ENCODE data around the gene TSC1. TPM values are rescaled to one million over a fixed set of nuclear protein-coding genes. Genes with fewer than 3 reads are reported as not detected.

TSC1 gene
- total RNA-seq, 2 experiments from 2014 or later: 50.0 to 51.9 TPM

DNA sequence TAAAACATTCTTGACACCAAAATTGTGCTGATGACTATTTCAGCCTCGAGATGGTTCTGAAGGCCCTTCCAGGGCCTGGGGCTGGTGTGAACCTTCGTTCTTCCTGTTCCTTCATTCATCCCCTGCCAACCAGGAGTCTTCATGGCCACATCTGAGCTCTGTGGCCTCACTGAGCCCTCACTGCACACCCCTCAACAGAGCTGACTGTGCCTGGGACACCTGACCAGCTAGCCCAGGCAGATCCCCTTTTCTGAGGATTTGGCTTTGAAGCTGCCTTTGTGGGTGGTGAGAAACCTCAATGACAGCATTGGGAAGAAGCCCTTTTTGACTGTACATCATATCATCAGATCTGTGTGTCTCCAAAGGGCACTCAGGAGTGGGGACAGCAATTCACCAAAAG is 80.1 kb downstream of the TSC1 start:
- Histone ChIP-seq H3K4me1 (ENCODE audit: insufficient read depth, low read length) (no peaks in the 10 kb centered on the region), H3K9me3 (ENCODE audit: control insufficient read depth in 1 of 2, insufficient read depth in 1 of 2, low read length in 2 of 2) (no peaks in the 10 kb centered on the region), H3K27ac (ENCODE audit: low read depth in 1 of 2, low read length in 2 of 2) (no peak overlapping the region), H3K36me3 (ENCODE audit: insufficient read depth, low read length) (no peaks in the 10 kb centered on the region), H3K4me3 (ENCODE audit: low read length) (no peak overlapping the region), H3K27me3 (ENCODE audit: control insufficient read depth in 1 of 2, insufficient read depth in 2 of 2, low read length in 2 of 2) (peaks cover 0 to 2% of the 10 kb centered on the region in 2 experiments)
- no peaks in the 10 kb centered on the region for H3K9me3 Mint-ChIP-seq
- H3K36me3 Mint-ChIP-seq (ENCODE audit: low read depth): no peaks in the 10 kb centered on the region
- ChIA-PET POLR2A (no interaction called here), CTCF (no interaction called here)
- ATAC-seq (ENCODE audit: poor library complexity) (no peak), DNase-seq (no peak)
- H3K27ac Mint-ChIP-seq: no peak overlapping the region
- H3K4me1 Mint-ChIP-seq (ENCODE audit: low read depth): no peaks in the 10 kb centered on the region
- intact Hi-C loops (cut with DNase I, micrococcal nuclease): no loop called here
- no peaks in the 10 kb centered on the region for H3K27me3 Mint-ChIP-seq
- no peak overlapping the region for H3K4me3 Mint-ChIP-seq
- TF ChIP-seq, protein P1, sequence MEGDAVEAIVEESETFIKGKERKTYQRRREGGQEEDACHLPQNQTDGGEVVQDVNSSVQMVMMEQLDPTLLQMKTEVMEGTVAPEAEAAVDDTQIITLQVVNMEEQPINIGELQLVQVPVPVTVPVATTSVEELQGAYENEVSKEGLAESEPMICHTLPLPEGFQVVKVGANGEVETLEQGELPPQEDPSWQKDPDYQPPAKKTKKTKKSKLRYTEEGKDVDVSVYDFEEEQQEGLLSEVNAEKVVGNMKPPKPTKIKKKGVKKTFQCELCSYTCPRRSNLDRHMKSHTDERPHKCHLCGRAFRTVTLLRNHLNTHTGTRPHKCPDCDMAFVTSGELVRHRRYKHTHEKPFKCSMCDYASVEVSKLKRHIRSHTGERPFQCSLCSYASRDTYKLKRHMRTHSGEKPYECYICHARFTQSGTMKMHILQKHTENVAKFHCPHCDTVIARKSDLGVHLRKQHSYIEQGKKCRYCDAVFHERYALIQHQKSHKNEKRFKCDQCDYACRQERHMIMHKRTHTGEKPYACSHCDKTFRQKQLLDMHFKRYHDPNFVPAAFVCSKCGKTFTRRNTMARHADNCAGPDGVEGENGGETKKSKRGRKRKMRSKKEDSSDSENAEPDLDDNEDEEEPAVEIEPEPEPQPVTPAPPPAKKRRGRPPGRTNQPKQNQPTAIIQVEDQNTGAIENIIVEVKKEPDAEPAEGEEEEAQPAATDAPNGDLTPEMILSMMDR (IDR thresholded peaks at IDR 0.05): no peak

DNA sequence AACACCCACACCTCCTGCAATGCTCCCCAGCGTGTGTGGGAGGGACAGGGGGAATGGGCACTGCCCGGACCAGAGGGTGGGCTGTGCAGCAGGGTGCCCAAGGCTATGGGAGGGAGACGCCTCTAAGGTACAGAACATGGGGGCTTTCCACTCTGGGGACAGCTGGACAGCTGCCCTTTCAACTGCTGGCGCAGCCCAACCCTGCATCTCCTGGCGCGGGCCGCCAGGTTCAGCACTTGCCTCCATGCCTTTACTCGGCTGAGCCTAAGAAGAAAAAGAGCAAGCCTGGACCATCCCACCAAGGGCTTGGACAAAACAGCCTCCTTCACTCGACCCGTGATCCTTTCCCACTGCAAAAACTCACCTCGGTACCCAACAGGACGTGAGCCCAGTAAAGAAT is 81.3 kb downstream of the TSC1 start:
- Histone ChIP-seq H3K4me1 (ENCODE audit: insufficient read depth, low read length) (no peaks in the 10 kb centered on the region), H3K36me3 (ENCODE audit: insufficient read depth, low read length) (no peaks in the 10 kb centered on the region), H3K27ac (ENCODE audit: low read depth in 1 of 2, low read length in 2 of 2) (no peak overlapping the region), H3K4me3 (ENCODE audit: low read length) (no peak overlapping the region), H3K27me3 (ENCODE audit: control insufficient read depth in 1 of 2, insufficient read depth in 2 of 2, low read length in 2 of 2) (peaks cover 0 to 2% of the 10 kb centered on the region in 2 experiments), H3K9me3 (ENCODE audit: control insufficient read depth in 1 of 2, insufficient read depth in 1 of 2, low read length in 2 of 2) (no peaks in the 10 kb centered on the region)
- DNase-seq (no peak), ATAC-seq (ENCODE audit: poor library complexity) (no peak)
- ChIA-PET CTCF (interaction anchor here (0.6 kb wide), 1 partner anchor 27 kb away, joined by 3 read pairs; no protein-coding TSS in a partner anchor), POLR2A (no interaction called here)
- Mint-ChIP-seq H3K36me3 (ENCODE audit: low read depth) (no peaks in the 10 kb centered on the region), H3K27ac (no peak overlapping the region), H3K4me1 (ENCODE audit: low read depth) (no peaks in the 10 kb centered on the region), H3K4me3 (no peak overlapping the region), H3K27me3 (no peaks in the 10 kb centered on the region), H3K9me3 (no peaks in the 10 kb centered on the region)
- intact Hi-C loops (cut with DNase I, micrococcal nuclease): no loop called here
- TF ChIP-seq, protein P1 (IDR thresholded peaks at IDR 0.05): no peak

DNA sequence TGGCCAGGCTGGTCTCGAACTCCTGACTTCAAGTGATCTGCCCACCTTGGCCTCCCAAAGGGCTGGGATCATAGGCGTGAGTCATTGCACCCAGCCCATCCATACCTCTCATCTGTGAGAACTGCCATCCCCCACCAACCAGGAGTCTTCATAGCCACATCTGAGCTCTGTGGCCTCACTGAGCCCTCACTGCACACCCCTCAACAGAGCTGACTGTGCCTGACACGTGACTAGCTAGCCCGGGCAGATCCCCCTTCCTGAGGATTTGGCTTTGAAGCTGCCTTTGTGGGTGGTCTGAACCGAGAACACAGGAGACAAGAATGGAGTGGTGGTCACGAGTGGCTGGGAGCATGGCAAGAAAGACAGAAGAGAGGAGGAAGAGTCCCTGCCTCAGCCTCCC is 81.9 kb downstream of the TSC1 start:
- Mint-ChIP-seq H3K36me3 (ENCODE audit: low read depth) (no peaks in the 10 kb centered on the region), H3K9me3 (no peaks in the 10 kb centered on the region), H3K27me3 (no peaks in the 10 kb centered on the region), H3K4me3 (no peak overlapping the region), H3K27ac (no peak overlapping the region), H3K4me1 (ENCODE audit: low read depth) (no peaks in the 10 kb centered on the region)
- no peak overlapping the region for H3K27ac ChIP-seq (ENCODE audit: low read depth in 1 of 2, low read length in 2 of 2)
- H3K27me3 ChIP-seq (ENCODE audit: control insufficient read depth in 1 of 2, insufficient read depth in 2 of 2, low read length in 2 of 2): peaks cover 0 to 2% of the 10 kb centered on the region in 2 experiments
- intact Hi-C loops (cut with DNase I, micrococcal nuclease): no loop called here
- ChIA-PET CTCF (interaction anchor here (0.6 kb wide), 1 partner anchor 27 kb away, joined by 3 read pairs; no protein-coding TSS in a partner anchor), POLR2A (no interaction called here)
- TF ChIP-seq, protein P1 (IDR thresholded peaks at IDR 0.05): no peak
- no peaks in the 10 kb centered on the region for H3K36me3 ChIP-seq (ENCODE audit: insufficient read depth, low read length)
- DNase-seq (no peak), ATAC-seq (ENCODE audit: poor library complexity) (no peak)
- no peaks in the 10 kb centered on the region for H3K4me1 ChIP-seq (ENCODE audit: insufficient read depth, low read length)
- no peak overlapping the region for H3K4me3 ChIP-seq (ENCODE audit: low read length)
- no peaks in the 10 kb centered on the region for H3K9me3 ChIP-seq (ENCODE audit: control insufficient read depth in 1 of 2, insufficient read depth in 1 of 2, low read length in 2 of 2)

All from CD4-positive, alpha-beta T cell (primary cell).